SK-MEL-5 (cell line): ENCODE measurements around the gene SHISA8. TPM values are rescaled to one million over a fixed set of nuclear protein-coding genes. Genes with fewer than 3 reads are reported as not detected.

ENCODE experiments used
- DNase-seq: peaks from one replicate; pipeline ENCODE4 v3.0.0-alpha.2; 2016; ENCODE audit warnings: low read depth, low spot score
- in situ Hi-C: cut with HindIII; loops from 2 replicates; pipeline ENCODE4 v1.10.0; 2016; ENCODE audit warnings: low sequenced_read_pairs, high pct_unique_total_duplicates, low pct_unique_long_range_greater_than_20kb
- total RNA-seq: library from RNA; depleted of rRNA; stranded (reverse); fragments of >200 nt; shearing (Covaris generic); gene quantifications from 2 replicates; pipeline ENCODE4 v1.2.3, GENCODE V29; 2014

SHISA8 gene
- total RNA-seq, 1 experiment from 2014 or later: not detected

DNA sequence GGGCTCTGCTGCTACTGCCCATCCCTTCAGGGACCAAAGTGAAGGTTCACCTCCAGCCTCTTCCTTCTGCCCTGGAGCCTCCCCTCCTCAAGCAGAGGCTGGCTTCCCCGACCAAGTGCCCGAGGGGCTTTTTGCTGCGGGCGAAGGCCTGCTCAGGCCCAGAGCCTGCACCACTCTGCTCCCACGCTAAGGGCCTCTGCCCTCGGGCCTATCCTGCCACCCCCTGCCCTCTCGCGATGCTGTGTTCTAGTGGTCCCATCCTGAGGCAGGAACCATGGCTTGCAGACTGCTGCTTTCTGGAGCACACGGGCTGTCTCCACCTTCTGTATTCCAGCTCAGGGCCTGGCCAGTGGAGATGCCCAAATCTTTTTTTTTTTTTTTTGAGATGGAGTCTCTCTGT is 20.6 kb upstream of the SHISA8 start:
- in situ Hi-C loops: no loop called here
- DNase-seq: no peak

DNA sequence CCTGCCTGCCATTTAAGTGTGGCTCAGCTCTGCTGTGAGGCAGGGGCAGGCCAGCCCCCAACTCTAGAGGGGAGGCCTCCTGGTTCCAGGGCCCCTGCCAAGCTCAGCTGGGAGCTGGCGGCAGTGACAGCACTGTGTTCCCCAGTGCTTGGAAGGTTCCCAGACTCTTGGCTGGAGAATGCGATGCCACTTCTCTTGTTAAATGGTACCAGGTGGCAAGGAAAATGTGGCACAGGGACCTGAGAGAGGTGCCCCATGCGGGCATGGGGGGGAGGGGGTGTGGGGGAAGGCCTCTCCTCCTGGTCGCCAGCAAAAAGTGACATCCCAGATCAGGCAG is 20.1 kb upstream of the SHISA8 start:
- in situ Hi-C loops: no loop called here
- no peak for DNase-seq

DNA sequence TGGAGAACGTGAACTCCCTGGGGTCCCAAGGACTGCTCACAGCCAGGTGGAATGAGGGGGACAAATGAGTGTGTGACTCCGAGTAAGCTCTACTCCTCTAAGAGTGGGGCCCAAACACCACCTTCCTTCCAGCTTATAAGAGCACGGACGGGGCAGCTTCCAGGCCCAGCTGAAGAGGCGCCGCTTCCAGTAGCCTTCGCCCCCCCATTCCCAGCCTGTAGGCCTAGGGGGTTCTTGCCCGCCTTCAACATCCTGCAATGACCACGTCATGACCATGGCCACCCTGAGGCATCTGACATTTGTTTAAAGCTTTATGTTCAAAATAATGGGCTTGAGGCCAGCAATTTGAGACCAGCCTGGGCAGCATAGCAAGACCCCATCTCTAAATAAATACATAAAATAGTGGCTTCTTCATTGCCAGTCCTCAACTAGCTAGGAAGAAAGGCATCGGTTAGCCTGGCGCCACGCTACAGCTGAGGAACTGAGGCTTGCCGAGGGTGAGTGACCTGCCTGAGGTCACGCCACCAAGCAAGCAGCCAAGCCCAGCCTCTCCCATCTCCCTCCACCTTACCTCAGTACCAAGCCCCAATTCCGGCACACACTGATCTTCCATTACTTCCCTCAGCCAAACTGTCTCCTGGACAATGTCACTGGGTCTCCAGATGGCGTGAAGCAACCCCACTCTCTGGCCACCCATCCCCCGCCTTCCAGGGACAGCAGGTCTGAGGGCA is 19.6 kb upstream of the SHISA8 start:
- in situ Hi-C loops: no loop called here
- DNase-seq: no peak

DNA sequence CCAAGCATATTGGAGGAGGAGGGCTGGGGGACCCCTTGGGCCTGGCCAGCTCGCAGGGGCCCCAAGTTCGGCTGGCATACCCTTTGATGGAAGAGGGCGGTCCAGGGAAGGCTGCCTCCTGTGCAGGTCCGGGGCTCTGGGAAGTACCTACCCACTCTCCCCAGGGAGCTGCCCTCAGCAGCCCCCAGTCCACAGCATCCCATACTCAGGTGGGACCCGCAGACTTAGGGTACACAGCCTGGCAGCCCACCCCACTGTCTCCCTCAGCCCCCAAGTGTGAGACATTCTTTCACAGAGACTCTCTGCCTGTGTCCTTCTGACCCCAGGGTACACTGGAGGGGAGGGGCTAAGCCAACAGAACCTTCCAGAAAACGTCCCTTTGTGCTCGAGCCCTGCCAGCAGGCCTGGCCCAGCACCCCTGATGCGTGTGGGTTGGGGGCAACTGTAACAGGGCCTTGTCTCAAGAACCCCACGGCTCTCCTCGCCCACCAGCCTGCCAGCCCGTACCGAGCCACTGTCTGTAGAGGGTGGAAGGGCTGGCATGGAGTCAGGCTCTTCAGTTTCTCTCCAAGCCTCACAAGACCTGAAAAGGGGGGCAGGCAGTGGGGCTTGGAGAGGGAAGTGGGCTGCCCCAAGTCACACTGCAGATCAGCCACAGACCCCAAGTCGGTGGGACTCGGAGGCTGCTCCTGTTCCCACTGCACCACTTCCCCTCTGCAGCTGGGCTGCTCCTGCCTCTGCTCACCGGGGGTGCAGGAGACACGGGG is 18.7 kb upstream of the SHISA8 start:
- in situ Hi-C loops: no loop called here

DNA sequence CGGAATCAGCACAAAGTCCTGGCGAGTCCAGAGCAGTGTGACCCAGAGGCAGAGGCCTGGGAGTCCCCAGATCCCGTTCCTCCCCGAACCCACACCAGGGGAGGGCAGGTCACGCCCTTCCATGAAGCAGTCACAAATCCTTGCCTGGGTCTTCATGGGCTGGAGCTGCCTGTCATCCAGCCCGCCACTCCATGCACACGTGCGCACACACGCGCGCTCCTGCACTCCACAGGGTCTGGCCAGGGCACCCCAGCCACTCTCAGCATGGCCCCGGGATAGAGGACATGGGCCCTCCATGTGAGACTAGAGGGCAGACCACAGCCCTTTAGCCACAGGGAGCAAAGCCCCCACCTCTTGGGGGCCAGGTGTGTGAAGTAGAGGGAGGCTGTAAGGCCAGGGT is 17.5 kb upstream of the SHISA8 start:
- in situ Hi-C loops: no loop called here

More for the DNA sequence above, 18.7 kb upstream of the SHISA8 start:
- DNase-seq: no peak

DNA sequence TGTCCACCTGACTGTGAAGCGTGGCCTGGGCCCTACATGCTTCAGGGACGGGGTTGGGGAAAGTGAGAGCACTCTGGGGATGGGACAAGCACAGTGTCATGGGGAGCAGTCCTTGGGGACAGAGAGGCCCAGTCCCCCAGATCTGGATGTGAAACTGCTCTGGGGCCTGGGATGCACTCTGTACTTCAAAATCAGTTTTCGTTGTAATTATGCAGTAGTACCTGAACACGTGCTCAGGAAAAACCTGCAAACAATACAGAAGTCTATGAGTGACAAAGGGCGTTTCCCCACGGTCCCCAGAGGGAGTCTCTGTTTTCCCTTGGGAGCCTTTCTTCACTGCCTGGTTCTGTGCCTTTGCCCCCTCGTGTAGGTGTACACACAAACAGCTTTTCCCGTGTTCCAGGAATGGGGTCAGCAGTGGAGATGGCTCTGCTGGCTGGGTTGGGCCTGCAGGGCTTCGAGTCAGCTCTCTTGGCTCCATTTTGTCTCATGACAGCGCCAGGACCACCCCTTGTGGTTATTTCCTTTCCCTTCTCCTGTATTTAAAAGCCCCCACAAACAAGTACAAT is 16.9 kb upstream of the SHISA8 start:
- no peak for DNase-seq
- in situ Hi-C loops: no loop called here

More for the DNA sequence above, 17.5 kb upstream of the SHISA8 start:
- no peak for DNase-seq

DNA sequence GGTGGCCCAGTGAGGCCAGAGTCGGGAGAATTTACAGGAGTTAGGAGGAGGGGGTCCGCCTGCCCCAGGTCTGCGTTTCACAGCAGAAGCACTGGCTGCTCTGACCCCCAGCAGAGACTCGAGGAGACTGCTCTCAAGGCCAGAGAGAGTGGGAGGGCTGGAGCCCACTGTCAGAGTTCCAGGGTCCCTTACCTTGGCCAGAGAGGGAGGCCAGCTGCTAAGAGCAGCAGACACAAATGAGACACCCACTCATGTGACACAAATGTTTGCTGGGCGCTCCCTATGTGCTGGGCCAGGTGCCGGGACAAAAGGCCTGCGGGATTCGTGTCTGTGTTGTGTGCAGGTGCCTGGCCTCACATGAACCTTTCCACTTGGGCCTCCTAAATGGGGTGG is 14.5 kb upstream of the SHISA8 start:
- no peak for DNase-seq
- in situ Hi-C loops: no loop called here

DNA sequence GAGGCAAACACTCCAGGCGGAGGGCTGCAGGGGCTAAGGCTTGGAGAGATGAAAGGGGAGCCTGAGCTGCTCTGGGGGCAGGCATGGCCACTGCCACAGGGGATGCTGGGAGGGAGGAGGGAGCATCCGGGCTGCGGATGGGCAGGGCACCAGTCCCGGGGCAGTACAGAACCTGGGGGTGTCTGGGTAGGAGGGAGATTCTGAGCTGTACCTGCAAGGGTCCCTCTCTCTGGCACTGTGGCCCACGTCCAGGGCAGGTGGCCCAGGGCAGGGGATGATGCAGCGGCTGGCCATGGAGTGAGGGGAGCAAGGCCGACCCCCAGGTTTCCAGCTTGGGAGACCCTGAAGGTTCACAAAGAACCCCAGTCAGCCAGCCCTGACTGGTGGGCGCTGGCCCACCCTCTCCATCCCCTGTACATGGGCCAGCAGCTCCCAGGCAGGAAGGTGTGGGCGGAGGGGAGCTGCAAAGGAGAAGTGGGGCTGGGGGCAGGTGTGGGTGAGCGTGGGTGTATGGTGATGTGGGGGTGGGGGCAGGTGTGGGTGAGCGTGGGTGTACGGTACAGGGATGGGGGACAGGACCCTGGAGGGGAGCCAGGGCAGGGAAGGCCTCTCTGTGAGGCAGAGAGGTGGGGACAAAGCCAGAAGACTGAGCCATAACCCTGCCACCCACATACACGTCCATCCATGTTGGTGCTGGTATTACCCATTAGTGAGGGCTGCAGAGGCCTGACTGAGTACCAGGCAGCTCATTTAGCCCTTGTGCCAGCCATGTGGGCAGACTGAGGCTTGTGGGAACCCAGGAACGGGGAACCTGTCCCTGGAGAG is 13.9 kb upstream of the SHISA8 start:
- in situ Hi-C loops: no loop called here
- DNase-seq: no peak

DNA sequence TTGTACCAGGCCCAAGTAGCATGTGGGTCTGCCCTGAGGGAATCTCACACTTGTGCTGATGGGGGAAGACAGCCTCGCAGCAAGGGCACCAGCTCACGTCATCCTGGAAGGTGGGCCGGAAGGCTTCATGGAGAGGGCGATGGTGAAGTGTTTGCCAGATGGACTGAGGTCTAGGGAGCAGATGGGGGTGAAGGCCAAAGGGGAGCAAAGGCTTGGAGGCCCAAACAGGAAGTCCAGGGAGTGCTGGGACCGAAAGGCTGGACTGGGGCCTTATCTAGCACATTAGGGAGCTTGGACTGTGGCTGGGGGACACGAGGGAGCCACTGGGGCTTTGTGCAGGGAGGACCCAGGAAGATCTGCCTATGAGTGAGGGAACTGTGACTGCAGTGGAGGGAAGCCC is 12.9 kb upstream of the SHISA8 start:
- in situ Hi-C loops: no loop called here
- DNase-seq: no peak

DNA sequence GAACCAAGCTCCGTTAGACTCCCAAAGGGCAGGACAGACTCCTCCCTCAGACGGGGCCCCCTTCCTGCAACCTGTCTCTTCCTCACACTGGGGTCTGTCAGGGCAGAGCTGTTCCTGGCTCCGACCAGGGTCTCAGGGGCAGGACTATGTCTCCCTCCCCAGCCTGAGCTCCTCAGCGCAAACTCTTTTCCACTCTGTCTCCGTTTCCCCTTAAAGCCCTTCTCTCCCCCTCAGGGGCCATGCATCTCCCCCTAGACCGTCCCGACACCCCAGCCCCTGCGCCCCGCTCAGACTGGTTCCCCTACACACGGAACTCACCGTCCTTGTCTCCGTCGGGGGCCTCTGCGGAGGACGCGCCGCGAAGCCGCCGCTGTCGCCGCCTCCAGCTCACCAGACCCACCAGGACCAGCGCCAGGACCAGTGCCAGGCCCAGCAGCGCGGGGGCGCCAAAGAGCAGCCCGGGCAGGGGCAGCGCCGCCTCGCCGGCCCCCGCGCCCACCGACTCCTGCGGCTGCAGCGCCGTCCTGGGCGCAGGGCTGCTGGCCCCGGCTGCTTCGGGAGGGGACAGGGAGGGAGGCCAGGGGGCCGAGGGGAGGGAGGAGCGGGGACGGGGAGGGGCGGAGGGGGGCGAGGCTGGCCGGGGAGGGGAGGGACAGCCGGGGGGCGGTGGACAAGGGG is 11.0 kb upstream of the SHISA8 start:
- in situ Hi-C loops: no loop called here
- peak; percentile 66 for DNase-seq

DNA sequence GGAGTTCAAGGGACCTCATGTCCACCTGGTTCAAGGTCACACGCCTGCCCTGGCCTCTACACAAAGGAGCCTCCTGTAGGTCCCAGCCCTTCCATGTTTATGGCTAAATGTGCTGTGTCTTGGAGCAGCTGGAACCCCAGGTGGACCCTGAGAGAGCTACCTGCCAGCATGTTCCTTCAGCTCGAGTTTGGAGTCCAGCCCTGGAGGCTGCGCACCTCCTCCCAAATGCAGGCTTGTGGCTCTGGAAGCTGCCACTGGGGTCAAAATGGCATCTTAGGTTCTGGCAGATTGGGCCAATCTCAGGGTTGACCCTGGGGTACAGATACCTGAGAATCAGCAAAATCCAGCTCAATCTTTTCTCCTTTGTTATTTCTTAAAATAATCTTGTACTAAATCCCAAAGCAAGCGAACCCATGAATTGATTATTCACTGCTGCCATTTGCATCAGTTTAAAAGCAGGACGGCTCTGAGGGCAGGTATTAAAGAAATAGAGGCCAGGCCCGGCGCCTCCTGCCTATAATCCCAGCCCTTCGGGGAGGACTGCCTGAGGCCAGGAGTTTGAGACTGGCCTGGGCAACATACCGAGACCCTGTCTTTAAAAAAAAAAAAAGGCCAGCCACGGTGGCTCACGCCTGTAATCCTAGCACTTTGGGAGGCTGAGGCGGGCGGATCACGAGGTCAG is 8.9 kb upstream of the SHISA8 start:
- no peak for DNase-seq
- in situ Hi-C loops: no loop called here

DNA sequence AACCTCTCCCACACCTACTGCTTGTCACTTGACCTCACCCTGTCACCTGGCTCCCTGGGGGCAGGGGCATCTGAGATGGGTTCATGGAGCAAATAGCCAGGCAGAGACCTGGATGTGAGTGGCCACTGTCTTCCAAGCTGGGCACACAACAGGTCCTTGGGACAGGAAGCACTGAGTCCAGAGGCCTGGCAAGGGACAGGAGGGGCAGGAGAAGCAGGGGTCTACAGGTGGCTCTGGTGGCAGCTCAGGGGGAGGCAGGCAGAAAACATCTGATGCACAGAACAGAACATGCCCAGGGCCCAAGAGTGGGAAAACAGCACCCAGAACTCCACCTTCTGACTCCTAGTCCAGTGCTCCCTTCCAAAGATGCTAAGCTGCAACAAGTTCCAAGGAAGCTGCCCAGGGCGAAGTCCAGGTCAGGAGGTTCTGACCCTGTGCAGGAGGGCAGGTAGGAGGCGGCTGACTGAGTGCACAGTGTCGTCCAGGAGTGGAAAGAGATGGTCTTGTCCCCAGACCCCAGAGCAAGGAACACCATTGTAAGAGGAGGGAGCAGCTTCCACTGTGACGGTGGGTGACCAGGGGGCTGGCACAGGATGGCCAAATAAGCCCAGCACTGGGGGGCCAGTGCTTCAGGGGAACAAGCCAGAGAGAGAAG is 8.2 kb upstream of the SHISA8 start:
- in situ Hi-C loops: no loop called here

DNA sequence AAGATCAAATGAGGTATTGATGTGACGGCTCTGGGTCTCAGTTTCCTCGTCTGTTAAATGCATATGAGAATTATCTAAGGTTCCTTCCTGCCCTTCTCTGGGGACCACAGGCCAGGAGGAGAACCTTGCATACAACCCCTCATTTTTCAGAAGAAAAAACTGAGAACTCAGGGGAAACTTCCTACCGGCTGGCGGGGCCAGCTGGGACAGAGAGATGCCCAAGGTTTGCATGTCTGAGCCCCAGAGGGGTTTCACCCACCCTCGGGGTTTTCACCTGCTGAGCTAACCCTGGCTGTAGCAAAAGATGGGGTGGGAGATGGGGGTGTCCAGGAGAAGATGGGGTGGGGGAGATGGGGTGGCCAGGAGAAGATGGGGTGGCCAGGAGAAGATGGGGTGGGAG is 7.5 kb upstream of the SHISA8 start:
- in situ Hi-C loops: no loop called here

More for the DNA sequence above, 8.2 kb upstream of the SHISA8 start:
- DNase-seq: no peak

DNA sequence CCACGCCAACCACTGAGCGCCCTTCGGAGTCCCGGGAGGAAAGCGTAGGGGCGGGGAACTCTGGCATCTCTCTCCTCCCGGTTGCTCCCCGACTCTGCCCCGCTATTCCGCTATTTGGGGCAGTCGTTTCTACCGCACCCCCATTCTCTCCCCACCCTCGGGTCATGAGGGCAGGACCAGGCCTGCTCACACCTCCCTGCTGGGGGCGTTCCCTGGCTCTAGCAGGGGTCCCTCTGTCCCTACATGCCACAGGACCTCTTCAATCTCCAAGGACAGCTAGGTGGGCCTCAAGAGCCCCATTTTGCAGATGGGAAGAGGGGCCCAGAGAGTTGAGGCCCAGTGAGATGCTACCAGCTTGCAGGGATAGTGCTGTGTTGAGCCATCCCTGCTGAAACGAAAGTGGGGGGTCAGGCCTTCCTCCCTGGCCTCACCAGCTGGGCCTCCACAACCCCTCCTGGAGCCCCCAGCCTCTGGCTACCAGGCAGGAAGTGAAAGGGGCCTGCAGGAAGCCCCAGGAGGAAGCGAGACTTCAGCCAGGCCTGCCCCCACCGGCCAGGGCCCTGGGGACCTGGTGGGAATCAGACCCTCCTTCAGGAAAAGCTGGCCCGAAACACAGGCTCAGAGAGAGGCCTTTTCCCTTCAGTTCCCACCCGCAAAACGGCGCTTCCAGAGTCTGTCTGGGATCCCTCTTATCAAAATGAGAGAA is 5.5 kb upstream of the SHISA8 start:
- DNase-seq: no peak
- in situ Hi-C loops: no loop called here

More for the DNA sequence above, 7.5 kb upstream of the SHISA8 start:
- DNase-seq: no peak

DNA sequence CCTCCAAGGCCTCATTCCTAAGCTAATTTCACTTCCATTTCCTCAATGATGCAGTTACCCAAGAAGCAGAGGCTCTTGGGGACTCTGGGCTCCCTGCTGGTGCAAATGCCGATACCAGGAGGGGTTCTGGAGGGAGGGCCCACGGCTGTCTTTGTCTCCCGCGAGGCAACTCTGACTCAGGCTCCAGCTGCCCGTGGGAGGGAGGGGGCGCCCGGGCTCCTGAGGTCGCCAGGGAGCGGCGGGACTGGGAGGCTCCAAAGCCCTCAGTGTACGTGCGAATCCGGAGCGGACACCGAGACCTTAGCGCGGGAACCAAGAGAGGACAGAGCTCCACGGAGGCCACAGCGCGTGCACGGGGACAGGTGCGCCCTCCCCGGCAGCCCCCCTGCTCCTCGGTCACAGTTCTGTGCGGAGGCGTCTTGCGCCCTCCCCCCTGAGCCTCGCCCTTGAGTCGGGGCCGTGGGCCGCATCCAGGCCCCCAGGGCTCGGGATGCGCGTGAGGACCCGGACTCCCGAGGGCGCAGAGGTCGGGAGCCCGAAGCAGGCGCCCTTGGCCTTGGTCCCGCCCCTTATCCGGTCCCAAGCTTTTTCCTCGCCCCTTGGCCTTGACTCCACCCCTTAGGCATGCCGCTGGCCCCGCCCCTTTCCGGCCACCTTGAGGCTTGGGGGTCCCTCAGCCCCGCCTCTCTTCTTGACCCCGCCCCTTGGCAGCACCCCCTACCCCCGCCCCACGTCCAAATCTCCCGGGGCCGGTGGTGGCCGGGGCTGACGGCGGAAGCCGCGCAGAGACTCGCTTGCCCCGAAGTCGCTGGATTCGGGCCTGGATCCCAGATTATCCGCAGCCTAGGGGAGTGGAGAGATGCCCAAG is 4.7 kb upstream of the SHISA8 start:
- in situ Hi-C loops: no loop called here
- no peak for DNase-seq
